HG02970 (cell line): ENCODE results near the gene PLD5.
"Not testable (repeated sequence)": the region's sequence is repeated elsewhere in the genome, so short reads cannot be mapped to it uniquely, and the experiment has no call there.

Experiments
- ATAC-seq: cut with Tn5 transposase; IDR thresholded peaks from one replicate; pipeline ENCODE4 v1.9.1; 2021; ENCODE audit warnings: mild to moderate bottlenecking, moderate library complexity, moderate number of reproducible peaks; ENCODE audit not compliant: unreplicated experiment, low FRiP score

Gene PLD5

DNA sequence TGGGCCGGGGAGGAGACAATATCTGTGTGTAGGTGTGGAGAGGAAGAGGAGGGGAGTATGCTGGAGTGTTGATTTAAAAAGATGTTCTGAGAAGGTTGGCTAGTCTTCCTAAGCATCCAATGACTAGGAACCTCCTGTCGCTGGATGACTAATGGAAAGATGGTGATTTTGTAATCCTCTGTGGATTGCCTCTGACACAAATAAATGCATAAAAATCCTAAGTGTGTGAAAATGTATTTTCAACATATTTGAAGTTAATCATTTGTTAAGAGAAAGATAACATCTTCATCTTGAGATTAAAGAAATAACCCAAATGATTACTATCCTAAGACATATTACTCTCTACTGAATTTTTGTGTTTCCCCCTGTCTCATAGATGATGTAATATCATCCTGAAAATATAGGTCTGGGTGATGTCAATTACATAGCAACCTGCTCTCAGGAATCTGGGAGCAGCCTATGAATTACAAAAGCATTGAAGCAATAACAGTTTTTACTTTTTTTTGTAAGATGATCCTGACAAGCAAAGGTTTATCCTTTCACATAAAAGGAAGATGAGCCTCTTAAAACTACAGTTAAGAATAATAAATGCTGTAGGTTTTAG lies 305.1 kb downstream of the PLD5 start:
- ATAC-seq, result no peak

DNA sequence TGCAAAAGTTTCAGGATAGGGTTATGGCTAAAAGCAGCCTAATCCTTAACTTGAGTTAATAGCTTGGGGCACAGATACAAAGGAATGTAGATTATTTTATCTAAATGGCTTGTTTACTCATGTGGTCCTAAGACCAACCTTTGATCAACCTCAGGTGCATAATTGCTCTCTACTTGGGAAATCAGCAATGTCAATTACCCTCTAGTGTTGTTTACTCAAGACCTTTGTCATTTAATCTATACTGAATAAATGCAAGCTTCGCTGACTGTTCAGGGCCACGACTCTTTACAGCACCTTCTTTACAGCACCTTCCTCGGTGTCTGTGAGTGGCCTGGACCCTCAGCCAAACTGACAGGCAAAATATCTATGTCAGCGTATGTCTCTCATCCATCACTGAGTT lies 308.1 kb downstream of the PLD5 start:
- no peak for ATAC-seq

DNA sequence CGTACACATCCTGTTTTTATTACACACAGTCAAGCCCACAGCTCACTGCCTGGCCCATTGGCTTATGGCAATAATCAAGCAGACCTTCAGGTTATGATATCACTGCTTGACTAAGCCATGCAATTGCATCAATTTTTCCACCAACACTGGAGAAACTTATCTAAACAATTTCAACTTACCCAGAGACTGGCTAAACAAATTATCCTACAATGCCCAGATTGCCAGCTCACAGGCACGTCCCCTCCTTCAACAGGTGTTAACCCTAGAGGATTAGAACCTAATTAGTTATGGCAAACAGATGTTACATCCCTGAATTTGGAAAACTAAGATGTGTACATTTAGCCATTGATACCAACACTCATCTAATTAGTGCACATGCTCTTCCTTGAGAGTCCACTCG lies 310.0 kb downstream of the PLD5 start:
- ATAC-seq, result not testable (repeated sequence)

DNA sequence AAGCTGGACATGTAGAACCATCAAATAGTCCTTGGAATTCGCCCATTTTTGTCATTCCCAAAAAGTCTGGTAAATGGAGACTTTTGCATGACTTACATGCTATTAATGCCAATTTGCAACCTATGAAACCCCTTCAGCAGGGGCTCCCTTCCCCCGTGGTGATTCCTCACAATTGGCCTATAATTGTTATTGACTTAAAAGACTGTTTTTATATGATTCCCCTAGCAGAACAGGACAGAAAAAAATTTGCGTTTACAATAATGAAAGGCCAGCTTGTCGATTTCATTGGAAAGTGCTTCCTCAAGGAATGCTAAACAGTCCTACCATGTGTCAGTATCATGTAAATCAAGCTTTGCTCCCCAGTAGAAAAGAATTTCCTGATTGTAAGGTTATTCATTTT lies 311.5 kb downstream of the PLD5 start:
- not testable (repeated sequence) for ATAC-seq

DNA sequence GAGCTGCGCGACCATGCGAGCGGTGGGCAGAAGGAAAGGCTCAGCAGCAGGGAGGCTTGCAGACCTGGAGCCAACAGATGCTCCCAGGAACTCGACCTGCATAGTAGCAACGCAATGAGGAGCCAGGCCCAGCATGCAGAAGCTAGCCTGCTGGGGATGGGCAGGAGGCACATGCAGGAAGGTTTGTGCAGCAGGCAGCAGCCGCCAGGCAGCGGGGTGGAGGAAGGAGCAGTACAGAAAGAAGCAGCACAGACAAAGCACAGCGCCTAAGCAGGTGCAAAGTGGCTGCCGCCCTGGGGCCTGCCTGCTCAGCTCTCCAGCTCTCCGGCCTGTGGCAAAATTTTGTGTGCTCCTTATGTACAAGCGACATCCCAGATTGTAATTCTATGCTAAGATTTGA lies 312.1 kb downstream of the PLD5 start:
- ATAC-seq, result no peak

DNA sequence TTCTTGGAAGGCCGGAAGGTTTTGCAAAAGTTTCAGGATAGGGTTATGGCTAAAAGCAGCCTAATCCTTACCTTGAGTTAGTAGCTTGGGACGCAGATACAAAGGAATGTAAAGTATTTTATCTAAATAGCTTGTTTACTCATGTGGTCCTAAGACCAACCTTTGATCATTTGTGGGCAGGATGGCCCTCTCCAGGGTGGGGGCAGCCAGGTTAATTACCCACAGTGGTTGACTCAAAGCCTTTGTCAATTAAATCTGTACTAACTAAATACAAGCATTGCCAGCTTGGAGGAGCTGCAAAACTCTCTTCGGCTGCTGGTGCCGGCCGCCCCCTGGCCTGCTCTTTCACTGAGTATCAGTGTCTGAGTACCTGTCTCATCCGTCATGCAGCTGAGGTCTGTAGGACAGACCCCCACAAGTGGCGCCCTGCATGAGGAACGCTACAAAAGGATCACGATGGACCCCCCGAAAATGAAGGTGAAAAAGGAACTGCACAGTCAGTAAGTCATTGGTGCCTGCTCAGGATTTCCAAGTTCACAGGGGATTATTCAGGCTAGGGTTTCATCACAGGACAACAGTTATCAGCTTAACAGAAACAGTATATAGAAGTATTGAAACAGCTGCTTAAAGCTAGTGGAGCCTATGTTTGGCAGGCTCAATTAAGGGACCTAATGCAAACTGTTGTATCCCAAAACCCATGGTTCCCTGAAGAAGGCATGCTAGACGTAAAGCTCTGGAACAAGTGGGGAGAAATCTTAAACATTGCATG lies 313.1 kb downstream of the PLD5 start:
- ATAC-seq, result no peak

DNA sequence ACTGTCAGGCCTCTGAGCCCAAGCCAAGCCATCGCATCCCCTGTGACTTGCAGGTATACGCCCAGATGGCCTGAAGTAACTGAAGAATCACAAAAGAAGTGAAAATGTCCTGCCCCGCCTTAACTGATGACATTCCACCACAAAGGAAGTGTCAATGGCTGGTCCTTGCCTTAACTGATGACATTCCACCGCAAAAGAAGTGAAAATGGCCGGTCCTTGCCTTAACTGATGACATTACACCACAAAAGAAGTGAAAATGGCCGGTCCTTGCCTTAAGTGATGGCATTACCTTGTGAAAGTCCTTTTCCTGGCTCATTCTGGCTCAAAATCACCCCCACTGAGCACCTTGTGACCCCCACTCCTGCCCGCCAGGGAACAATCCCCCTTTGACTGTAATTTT lies 314.2 kb downstream of the PLD5 start:
- not testable (repeated sequence) for ATAC-seq

DNA sequence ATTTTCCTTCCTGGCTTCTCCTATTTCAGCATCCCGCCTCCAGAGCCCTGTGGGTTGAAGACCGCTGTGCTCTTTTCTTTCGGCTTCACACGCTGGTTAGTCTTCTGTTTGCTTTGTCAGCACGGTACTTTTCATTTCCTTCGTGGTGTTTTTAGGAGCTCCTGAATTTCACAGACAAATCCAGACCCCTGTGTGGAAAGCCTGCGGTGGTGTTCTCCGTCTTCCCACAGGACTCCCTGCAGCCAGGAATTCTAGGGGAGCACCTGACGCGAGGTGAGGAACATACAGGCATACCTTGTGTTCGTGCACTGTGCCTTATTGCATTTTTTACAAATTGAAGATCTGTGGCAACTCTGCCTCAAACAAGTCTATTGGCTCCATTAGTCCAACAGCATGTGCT lies 315.4 kb downstream of the PLD5 start:
- ATAC-seq, result no peak

DNA sequence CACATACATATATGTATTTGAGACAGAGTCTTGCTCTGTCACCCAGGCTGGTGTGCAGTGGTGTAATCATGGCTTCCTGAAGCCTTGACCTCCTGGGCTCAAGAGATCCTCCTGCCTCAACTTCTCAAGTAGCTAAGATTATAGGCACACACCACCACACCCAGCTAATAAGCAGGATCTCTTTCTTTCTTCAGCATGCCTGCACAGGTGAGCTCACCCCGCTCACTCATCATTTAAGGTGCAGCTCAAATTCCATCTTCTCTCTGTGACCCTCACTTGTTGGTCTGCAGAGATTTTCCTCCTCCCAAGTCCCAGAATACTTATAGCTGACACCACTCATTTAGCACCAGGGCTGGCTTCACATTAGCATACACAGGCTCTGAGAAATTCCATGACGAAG lies 316.5 kb downstream of the PLD5 start:
- no peak for ATAC-seq

DNA sequence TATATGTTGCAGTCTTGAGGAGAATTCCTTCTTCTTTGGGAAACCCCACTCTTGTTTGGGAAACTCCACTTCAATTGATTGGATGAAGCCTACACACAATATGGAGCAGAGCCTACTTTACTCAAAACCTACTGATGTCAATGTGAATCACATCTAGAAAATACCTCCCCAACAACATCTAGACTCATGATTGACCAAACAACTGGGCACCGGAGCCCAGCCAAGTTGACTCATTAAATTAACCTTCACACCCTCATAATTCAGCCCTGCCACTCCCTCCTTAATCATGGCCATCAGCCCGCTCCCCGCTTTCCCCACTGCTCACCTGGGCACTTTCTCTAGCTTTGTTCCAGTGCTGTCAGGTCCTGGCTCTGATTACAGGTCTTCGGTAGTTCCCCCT lies 317.5 kb downstream of the PLD5 start:
- ATAC-seq, result no peak

DNA sequence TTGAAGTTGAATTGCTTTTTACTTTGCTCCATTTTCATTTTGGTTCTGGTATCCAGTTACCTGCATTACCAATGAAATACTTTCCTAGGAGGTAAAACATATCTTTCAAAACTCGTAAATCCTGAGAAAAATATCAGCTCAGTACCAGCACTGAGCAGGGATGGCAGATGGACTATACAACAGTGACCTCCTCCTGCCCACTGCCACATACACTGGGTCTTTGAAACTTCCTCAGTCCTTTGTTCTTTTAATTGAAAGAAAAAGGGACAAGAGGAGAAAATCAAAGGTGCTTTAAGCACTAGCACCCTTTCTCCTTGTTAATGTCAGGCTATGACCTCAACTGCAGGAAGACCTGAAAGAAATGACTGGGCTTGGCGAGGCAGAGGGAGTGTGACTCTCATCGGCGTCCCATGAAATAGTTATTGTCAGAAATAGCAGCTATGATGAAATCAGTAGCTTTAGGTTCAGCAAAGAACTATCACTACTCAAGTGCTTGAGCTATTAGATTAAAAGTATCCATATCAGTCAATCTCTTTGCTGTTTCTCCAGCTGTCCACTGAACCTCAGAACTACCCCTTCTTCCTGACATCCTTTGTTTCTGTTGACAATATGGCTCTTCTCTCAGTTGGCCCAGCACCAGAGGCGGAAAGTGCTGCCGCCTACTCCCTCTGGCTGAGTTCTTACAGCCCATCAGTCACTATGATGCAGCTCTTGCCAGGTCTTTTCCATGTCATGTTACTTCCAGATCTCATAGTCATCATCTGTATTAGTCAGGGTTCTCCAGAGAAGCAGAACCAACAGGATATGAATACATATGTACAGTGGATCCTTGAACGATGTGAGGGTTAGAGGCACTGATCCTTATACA lies 318.6 kb downstream of the PLD5 start:
- ATAC-seq, result no peak

DNA sequence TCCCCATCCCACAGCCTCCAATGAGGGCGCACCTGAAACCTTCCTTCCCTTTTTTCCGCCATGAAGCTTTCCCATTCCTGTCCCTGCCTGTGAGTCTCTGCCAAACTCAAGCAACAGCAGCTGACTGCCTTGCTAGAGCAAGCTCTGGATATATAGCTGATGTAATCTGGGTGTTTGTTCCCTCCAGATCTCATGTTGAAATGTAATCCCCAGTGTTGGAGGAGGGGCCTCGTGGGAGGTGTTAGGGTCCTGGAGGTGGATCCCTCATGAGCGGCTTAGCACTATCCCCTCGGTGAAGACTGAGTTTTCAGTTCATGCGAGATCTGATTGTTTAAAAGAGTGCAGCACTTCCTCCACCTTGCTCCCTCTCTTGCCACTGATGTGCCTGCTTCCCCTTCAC lies 321.2 kb downstream of the PLD5 start:
- ATAC-seq, result no peak

DNA sequence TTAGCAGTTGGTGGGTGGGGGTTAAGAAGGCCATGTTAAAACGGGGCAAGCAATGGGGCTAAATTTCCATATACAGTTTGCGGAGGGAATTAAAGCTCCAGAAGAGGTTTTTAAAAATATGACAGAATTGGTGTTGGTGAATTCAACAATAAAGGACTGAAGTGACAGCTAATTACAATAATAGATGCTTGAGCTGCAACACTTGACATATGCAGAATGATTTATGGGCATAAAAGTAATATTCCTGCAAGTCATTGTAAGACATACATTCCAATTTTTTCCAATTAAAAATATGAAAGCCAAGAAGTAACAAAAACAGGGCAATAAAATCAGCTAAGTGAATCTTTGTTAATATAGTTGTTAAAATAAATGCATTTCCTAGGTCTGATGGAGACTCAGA lies 323.4 kb downstream of the PLD5 start:
- ATAC-seq, result no peak

DNA sequence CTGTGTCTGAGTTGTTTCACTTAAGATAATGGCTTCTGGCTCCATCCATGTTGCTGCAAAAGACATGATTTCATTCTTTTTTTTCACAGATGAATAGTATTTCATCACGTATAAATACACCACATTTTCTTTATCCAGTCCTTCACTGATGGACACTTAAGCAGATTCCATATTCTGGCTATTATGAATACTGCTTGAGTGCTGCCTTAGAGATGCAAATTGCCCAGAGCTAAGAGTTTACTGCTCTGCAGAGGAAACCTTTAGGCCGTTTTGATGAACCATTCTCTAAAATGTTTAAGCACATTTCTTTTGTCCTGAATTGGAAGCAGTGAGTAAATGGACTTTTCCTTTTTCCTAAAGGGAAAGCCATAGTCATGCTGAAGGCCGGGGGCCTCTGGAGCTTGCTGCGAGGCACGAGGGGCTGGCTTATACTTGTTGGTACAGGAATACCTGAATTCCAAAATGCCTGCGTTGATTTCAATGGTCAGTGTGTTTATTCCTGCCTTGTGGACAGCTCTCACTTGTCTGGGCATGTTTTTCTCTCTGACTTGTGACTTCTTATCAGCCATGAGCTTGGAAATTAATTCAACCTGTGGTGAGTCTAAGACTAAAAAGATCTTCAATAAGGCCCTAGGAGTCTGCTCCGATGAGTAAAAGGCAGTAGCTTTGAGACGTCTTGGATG lies 324.6 kb downstream of the PLD5 start:
- no peak for ATAC-seq

DNA sequence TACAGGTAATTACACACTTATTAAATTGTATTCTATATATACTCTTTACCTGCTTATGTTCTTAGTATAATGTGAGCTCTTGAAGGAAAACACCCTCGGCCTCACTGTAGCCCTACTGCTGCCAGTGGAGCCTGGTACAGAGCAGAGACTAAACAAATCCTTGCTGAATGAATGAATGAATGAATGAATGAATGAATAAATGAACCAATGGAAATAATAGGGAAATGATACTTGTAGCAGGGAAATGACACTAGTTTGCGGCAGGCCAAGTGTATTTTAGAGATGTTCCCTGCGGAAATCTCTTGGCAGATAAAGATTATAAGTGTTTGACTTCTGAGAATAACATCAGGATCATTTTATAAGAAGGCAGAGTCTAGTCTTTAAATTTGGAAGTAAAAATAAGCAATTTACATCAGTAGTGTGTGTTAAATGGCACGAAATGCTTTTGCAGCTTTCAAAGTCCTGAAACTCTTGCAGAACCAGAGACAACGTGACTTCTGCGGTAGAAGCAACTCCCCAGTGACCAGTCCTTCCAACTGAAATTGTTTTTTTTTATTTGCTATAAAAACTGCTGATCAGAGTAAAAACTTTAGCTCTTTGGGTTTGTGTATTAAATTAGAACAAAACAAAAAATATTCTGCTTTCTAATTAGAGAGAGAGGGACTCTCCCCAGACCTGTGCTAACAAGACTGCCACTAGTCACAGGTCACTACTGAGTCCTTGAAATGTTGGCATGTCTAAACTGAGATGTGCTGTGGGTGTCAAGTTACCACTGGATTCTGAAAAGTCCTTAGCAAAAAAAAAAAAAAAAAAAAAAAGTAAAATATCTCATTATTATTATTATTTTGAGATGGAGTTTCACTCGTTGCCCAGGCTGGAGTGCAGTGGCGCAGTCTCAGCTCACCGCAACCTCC lies 326.3 kb downstream of the PLD5 start:
- no peak for ATAC-seq

DNA sequence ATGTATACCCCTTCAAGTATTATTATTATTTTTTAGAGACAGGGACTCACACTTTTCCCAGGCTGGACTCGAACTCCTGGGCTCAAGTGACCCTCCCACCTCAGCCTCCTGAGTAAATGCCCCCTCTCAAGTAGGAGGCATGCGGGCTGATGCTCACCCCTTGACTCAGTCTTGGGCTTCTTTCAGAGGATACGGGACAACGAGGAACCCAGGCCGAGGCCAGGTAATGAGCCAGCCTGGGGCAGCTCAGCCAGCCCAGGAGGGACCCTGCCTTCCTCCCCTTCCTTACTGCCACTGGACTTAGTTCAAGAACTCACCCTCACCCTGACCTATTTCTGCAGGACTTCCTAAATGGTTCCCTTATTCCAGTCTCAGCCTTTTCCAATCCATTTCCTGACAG lies 327.6 kb downstream of the PLD5 start:
- ATAC-seq, result no peak

DNA sequence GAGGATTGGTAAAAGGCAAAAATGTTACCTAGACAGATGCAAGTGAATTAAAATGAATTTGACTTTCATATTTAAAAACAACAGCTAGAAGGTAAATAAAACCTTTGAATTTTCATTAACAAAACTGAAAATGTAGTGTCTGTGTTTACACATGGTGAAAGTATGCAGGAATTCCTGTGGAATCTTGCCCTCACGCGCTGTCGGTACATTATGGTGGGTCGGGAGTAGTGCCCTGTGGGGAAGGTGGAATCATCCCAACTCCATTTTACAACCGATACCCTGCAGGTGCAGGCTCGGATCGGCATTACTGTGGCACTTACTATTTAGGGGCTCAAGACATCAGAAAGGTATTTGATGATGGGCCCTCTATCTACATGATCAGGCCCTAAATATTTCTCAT lies 328.4 kb downstream of the PLD5 start:
- ATAC-seq, result no peak

DNA sequence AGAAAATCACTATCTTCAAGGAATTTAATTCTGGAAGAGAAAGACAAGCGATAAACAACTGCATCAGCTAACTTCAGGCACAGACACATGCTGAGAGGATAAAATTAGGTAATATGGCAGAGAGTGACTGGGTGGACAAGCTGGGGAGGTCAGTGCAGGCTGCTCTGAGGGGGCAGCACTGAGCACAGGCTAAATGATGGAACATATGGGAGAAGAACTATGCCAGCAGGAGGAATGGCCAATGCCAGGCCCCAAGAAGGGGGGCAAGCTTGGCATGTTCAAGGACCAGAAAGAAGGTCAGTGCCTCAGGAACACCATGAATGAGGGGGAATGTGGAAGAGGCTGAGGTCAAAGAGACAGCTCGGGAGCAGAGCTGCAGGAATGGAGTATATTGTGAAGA lies 334.9 kb downstream of the PLD5 start:
- ATAC-seq, result no peak

DNA sequence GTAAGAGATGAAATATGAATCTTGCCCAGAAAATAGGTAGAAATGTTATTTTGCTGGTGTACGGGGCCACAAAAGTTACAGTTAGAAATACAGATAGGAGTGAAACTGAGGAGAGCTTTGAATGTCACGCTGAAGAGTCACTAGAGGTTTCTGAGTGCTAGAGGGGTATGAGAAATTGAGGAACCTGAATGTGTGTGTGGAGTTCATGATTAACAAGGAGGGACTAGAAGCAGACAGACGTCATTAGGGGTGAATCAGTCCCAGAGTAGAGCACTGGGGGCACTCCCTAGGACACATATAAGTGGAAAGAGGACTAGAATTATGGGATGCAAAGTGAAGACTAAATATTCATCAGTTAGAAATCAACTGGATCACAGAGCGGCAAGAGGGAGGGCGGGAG lies 336.7 kb downstream of the PLD5 start:
- no peak for ATAC-seq

DNA sequence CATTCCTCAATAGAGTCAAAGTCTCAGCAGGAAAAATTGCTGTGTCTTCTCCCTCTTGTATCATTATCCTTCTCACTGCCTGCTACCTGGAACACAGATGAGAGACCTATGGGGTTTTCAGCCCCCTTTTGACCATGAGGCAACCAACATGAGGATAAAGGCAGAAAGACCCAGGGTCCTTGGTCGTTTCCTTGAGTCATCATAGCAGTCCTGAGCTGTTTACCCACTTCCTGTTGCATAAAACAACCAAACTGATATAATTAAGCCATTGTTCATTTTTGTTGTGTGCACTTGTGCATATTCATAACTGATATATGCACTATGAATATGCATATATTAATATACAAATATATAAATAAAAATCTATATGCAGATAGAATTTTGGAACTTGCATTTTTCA lies 337.3 kb downstream of the PLD5 start:
- no peak for ATAC-seq
